ENCODE data around the gene CCDC14. TPM values are rescaled to one million over a fixed set of nuclear protein-coding genes. Genes with fewer than 3 reads are reported as not detected.
A peak's percentile ranks its signal among the peaks of the same experiment; 100 is the strongest.

CCDC14 gene
- total and polyA plus RNA-seq, 4 donors = 3.7 to 32.5 (median 14.7) TPM

GRCh38 chr3:123920383-123920782 is 40.6 kb downstream of the CCDC14 start:
- no peak overlapping the region for H3K9ac ChIP-seq (ENCODE audit: low read depth in 1 of 2, low read length in 2 of 2)
- no peak overlapping the region for H3K4me3 ChIP-seq (ENCODE audit: low read depth in 1 of 3, low read length in 3 of 3)
- H3K4me1 ChIP-seq (ENCODE audit: control insufficient read depth in 4 of 4, insufficient read depth in 4 of 4, low read length in 3 of 4) = peaks cover 0 to 12% (median 1%) of the 10 kb centered on the region in 4 donors
- peaks cover 0 to 7% (median 3%) of the 10 kb centered on the region in 4 donors for H3K9me3 ChIP-seq (ENCODE audit: control insufficient read depth in 4 of 4, low read length in 3 of 4)
- peaks cover 0 to 6% (median 4%) of the 10 kb centered on the region in 4 donors for H3K36me3 ChIP-seq (ENCODE audit: control insufficient read depth in 4 of 4, insufficient read depth in 3 of 4, low read depth in 1 of 4, low read length in 3 of 4)
- no peak for TF ChIP-seq HNF4A (conservative IDR thresholded peaks at IDR 0.05)
- no peak for TF ChIP-seq RAD21 (IDR thresholded peaks at IDR 0.05)
- no peak for TF ChIP-seq RXRA (IDR thresholded peaks at IDR 0.05)
- no peak for TF ChIP-seq TAF1 (conservative IDR thresholded peaks at IDR 0.05)
- no peak for TF ChIP-seq YY1 (IDR thresholded peaks at IDR 0.05)
- TF ChIP-seq, protein P1, sequence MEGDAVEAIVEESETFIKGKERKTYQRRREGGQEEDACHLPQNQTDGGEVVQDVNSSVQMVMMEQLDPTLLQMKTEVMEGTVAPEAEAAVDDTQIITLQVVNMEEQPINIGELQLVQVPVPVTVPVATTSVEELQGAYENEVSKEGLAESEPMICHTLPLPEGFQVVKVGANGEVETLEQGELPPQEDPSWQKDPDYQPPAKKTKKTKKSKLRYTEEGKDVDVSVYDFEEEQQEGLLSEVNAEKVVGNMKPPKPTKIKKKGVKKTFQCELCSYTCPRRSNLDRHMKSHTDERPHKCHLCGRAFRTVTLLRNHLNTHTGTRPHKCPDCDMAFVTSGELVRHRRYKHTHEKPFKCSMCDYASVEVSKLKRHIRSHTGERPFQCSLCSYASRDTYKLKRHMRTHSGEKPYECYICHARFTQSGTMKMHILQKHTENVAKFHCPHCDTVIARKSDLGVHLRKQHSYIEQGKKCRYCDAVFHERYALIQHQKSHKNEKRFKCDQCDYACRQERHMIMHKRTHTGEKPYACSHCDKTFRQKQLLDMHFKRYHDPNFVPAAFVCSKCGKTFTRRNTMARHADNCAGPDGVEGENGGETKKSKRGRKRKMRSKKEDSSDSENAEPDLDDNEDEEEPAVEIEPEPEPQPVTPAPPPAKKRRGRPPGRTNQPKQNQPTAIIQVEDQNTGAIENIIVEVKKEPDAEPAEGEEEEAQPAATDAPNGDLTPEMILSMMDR (IDR thresholded peaks at IDR 0.05; ENCODE audit: low read depth, low read length, missing input control) = no peak
- TF ChIP-seq FOXA2 (IDR thresholded peaks at IDR 0.05) = no peak
- TF ChIP-seq NR2F2 (IDR thresholded peaks at IDR 0.05) = no peak
- TF ChIP-seq, protein P2, sequence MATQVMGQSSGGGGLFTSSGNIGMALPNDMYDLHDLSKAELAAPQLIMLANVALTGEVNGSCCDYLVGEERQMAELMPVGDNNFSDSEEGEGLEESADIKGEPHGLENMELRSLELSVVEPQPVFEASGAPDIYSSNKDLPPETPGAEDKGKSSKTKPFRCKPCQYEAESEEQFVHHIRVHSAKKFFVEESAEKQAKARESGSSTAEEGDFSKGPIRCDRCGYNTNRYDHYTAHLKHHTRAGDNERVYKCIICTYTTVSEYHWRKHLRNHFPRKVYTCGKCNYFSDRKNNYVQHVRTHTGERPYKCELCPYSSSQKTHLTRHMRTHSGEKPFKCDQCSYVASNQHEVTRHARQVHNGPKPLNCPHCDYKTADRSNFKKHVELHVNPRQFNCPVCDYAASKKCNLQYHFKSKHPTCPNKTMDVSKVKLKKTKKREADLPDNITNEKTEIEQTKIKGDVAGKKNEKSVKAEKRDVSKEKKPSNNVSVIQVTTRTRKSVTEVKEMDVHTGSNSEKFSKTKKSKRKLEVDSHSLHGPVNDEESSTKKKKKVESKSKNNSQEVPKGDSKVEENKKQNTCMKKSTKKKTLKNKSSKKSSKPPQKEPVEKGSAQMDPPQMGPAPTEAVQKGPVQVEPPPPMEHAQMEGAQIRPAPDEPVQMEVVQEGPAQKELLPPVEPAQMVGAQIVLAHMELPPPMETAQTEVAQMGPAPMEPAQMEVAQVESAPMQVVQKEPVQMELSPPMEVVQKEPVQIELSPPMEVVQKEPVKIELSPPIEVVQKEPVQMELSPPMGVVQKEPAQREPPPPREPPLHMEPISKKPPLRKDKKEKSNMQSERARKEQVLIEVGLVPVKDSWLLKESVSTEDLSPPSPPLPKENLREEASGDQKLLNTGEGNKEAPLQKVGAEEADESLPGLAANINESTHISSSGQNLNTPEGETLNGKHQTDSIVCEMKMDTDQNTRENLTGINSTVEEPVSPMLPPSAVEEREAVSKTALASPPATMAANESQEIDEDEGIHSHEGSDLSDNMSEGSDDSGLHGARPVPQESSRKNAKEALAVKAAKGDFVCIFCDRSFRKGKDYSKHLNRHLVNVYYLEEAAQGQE (IDR thresholded peaks at IDR 0.05) = no peak
- no peak for TF ChIP-seq GABPA (IDR thresholded peaks at IDR 0.05 in 1 of 2, conservative IDR thresholded peaks at IDR 0.05 in 1 of 2)
- TF ChIP-seq EGR1 (IDR thresholded peaks at IDR 0.05; ENCODE audit: low read depth in 2 of 2) = no peak
- TF ChIP-seq MAX (IDR thresholded peaks at IDR 0.05) = no peak
- no peak for TF ChIP-seq HNF4G (IDR thresholded peaks at IDR 0.05)
- no peak for TF ChIP-seq ATF3 (IDR thresholded peaks at IDR 0.05)
- DNase-seq (ENCODE audit: low spot score) = no peak
- WGBS = 98% methylated on average over 1 of the region's 1 CpG
- H3K27me3 ChIP-seq (ENCODE audit: control insufficient read depth in 4 of 4, insufficient read depth in 4 of 4, low read length in 3 of 4) = no peaks in the 10 kb centered on the region
- H3K27ac ChIP-seq (ENCODE audit: low read depth in 1 of 2, low read length in 2 of 2) = no peak overlapping the region

DNA sequence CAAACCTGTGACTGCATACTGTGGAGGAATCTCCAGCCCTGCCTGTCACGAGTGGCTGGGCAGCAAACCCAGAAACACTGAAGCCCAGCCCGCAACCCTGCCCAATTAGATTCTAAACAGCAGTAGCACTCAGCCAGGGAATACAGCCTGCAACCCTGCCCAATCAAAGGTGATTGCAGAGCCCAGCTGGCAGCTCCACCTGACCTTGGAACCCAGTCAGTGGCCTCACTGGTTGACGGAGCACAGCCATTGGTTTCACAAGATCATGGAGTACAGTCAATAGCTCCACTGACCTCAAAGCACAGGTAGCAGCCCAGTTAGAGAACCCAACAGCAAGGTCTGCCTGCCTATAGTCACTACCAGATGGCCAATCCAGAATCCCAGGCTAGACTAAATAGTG is 41.7 kb downstream of the CCDC14 start:
- WGBS = 49% methylated on average over 3 of the region's 3 CpGs
- H3K9ac ChIP-seq (ENCODE audit: low read depth in 1 of 2, low read length in 2 of 2) = no peak overlapping the region
- H3K27me3 ChIP-seq (ENCODE audit: control insufficient read depth in 4 of 4, insufficient read depth in 4 of 4, low read length in 3 of 4) = no peaks in the 10 kb centered on the region
- peaks cover 0 to 7% (median 3%) of the 10 kb centered on the region in 4 donors for H3K9me3 ChIP-seq (ENCODE audit: control insufficient read depth in 4 of 4, low read length in 3 of 4)
- no peak for DNase-seq (ENCODE audit: low spot score)
- H3K4me1 ChIP-seq (ENCODE audit: control insufficient read depth in 4 of 4, insufficient read depth in 4 of 4, low read length in 3 of 4) = peaks cover 0 to 12% (median 1%) of the 10 kb centered on the region in 4 donors
- H3K27ac ChIP-seq (ENCODE audit: low read depth in 1 of 2, low read length in 2 of 2) = no peak overlapping the region
- H3K4me3 ChIP-seq (ENCODE audit: low read depth in 1 of 3, low read length in 3 of 3) = no peak overlapping the region
- peaks cover 0 to 11% (median 6%) of the 10 kb centered on the region in 4 donors for H3K36me3 ChIP-seq (ENCODE audit: control insufficient read depth in 4 of 4, insufficient read depth in 3 of 4, low read depth in 1 of 4, low read length in 3 of 4)
- TF ChIP-seq HNF4G (IDR thresholded peaks at IDR 0.05) = no peak
- TF ChIP-seq MAX (IDR thresholded peaks at IDR 0.05) = peak; percentile 53
- TF ChIP-seq RAD21 (IDR thresholded peaks at IDR 0.05) = peak in 1 of 2 donors; percentile 42
- TF ChIP-seq JUND (IDR thresholded peaks at IDR 0.05) = peak in 1 of 2 donors; percentile 40
- TF ChIP-seq NR2F2 (IDR thresholded peaks at IDR 0.05) = no peak
- TF ChIP-seq, protein P2 (IDR thresholded peaks at IDR 0.05) = no peak
- TF ChIP-seq SP1 (IDR thresholded peaks at IDR 0.05) = peak; percentile 90
- TF ChIP-seq RXRA (IDR thresholded peaks at IDR 0.05) = peak; percentile 81 to 86
- TF ChIP-seq YY1 (IDR thresholded peaks at IDR 0.05) = peak; percentile 81
- TF ChIP-seq FOXA2 (IDR thresholded peaks at IDR 0.05) = peak; percentile 11
- no peak for TF ChIP-seq TAF1 (conservative IDR thresholded peaks at IDR 0.05)
- TF ChIP-seq GABPA (IDR thresholded peaks at IDR 0.05 in 1 of 2, conservative IDR thresholded peaks at IDR 0.05 in 1 of 2) = no peak
- TF ChIP-seq HNF4A (conservative IDR thresholded peaks at IDR 0.05) = peak; percentile 74 to 79
- TF ChIP-seq FOXA1 (IDR thresholded peaks at IDR 0.05) = no peak
- TF ChIP-seq ATF3 (IDR thresholded peaks at IDR 0.05) = no peak
- TF ChIP-seq ZBTB33 (IDR thresholded peaks at IDR 0.05) = peak; percentile 44
- peak in 1 of 2 donors; percentile 15 for TF ChIP-seq EGR1 (IDR thresholded peaks at IDR 0.05; ENCODE audit: low read depth in 2 of 2)
